Panc1 (cell line): ENCODE results near the gene ITGA2. TPM values are rescaled to one million over a fixed set of nuclear protein-coding genes. Genes with fewer than 3 reads are reported as not detected.

Source experiments
- ATAC-seq: fragments of 200-7000 bp; cut with Tn5 transposase; 2 replicates; pipeline ENCODE4 v1.9.1; 2020; ENCODE audit warnings: mild to moderate bottlenecking, moderate library complexity
- BruUV-seq: library from RNA; stranded (reverse); fragments of 400-500 nt; replicated peaks from 2 replicates; lab custom pipeline; 2021; lab: Mats Ljungman, UMichigan
- CTCF ChIA-PET: fragments of 300-600 bp; sonication (Branson Sonifier 250); formaldehyde crosslinking; loops from one replicate; lab custom pipeline; 2022; ENCODE audit warnings: antibody characterized with exemption; lab: Charles Lee
- POLR2A ChIA-PET: fragments of 300-600 bp; sonication (Branson Sonifier 250); formaldehyde crosslinking; loops from one replicate; lab custom pipeline; 2022; ENCODE audit warnings: antibody characterized with exemption; lab: Charles Lee
- DNase-seq: peaks from one replicate; pipeline ENCODE4 v3.0.0-alpha.2; 2010; ENCODE audit warnings: low read depth, low spot score
- H3K27ac ChIP-seq: 2 replicates; pipeline ENCODE4 v1.5.1; 2011; ENCODE audit warnings: mild to moderate bottlenecking, low read length, inconsistent platforms
- H3K27me3 ChIP-seq: fragments of 200-500 bp; sonication (Bioruptor generic); 2 replicates; pipeline ENCODE4 v1.6.0; 2014; ENCODE audit warnings: low read length, inconsistent platforms; ENCODE audit not compliant: control insufficient read depth, insufficient read depth
- H3K36me3 ChIP-seq: fragments of 200-500 bp; sonication (Bioruptor generic); 2 replicates; pipeline ENCODE4 v1.5.1; 2014; ENCODE audit warnings: inconsistent platforms, mild to moderate bottlenecking, low read length, moderate library complexity; ENCODE audit not compliant: control insufficient read depth, insufficient read depth
- H3K4me1 ChIP-seq: 2 replicates; pipeline ENCODE4 v1.5.1; 2011; ENCODE audit warnings: inconsistent platforms, mild to moderate bottlenecking, low read length, moderate library complexity; ENCODE audit not compliant: control insufficient read depth, insufficient read depth
- H3K4me3 ChIP-seq, 2 experiments: 2 replicates each; pipeline ENCODE4 v1.5.1; 2011 to 2012; ENCODE audit warnings: low read depth in 2 of 2, low read length in 2 of 2, mild to moderate bottlenecking in 2 of 2, inconsistent platforms in 1 of 2, moderate library complexity in 1 of 2
- H3K9me3 ChIP-seq: fragments of 200-500 bp; sonication (Bioruptor generic); 2 replicates; pipeline ENCODE4 v1.5.1; 2014; ENCODE audit warnings: low read depth, mild to moderate bottlenecking, inconsistent platforms, low read length, moderate library complexity; ENCODE audit not compliant: control insufficient read depth, insufficient read depth
- CTCF ChIP-seq: fragments of 450-650 bp; IDR thresholded peaks from 2 replicates; pipeline ENCODE4 v1.5.1; 2017; ENCODE audit warnings: mild to moderate bottlenecking
- POLR2AphosphoS5 ChIP-seq: IDR thresholded peaks from 2 replicates; pipeline ENCODE4 v1.6.1; 2012; ENCODE audit warnings: mild to moderate bottlenecking, low read depth, low read length, moderate library complexity
- REST ChIP-seq, 2 experiments: IDR thresholded peaks; 2 replicates each; pipeline ENCODE4 v1.6.1; 2011 to 2012; ENCODE audit warnings: low read depth in 2 of 2, control low read depth in 1 of 2, low read length in 1 of 2, mild to moderate bottlenecking in 1 of 2, moderate library complexity in 1 of 2; ENCODE audit not compliant: insufficient read depth in 1 of 2
- SIN3A ChIP-seq: IDR thresholded peaks from 2 replicates; pipeline ENCODE4 v1.6.1; 2012; ENCODE audit warnings: low read depth, mild to moderate bottlenecking, low read length, moderate library complexity, borderline replicate concordance; ENCODE audit not compliant: insufficient read depth
- TCF7L2 ChIP-seq: IDR thresholded peaks from 2 replicates; pipeline ENCODE4 v1.6.1; 2011; ENCODE audit warnings: mild to moderate bottlenecking, low read depth, low read length, inconsistent platforms
- in situ Hi-C: cut with HindIII; loops from 2 replicates; pipeline ENCODE4 v1.10.0; 2016; ENCODE audit warnings: low sequenced_read_pairs, low pct_unique_long_range_greater_than_20kb
- intact Hi-C: fragments of 100-400 bp; cut with micrococcal nuclease; formaldehyde crosslinking; loops from one replicate; pipeline ENCODE4 v1.10.0; 2022; ENCODE audit not compliant: unreplicated experiment
- total RNA-seq: library from RNA; stranded (reverse); gene quantifications from one replicate; pipeline ENCODE4 v1.2.1, GENCODE V29; 2021; ENCODE audit not compliant: unreplicated experiment

Gene ITGA2
- total RNA-seq, 1 experiment from 2014 or later = 41.8 TPM

- ATAC-seq (no peak), DNase-seq (no peak)
- H3K36me3 ChIP-seq = no peaks in the 10 kb centered on the region
- ChIA-PET POLR2A (no interaction called here), CTCF (no interaction called here)
- no peaks in the 10 kb centered on the region for H3K9me3 ChIP-seq
- intact Hi-C loops = no loop called here
- in situ Hi-C loops = no loop called here
- no TSS peak for BruUV-seq
- peaks cover 10% of the 10 kb centered on the region; the same call in 1 of the 2 replicates for H3K4me1 ChIP-seq
- H3K4me3 ChIP-seq = no peak overlapping the region
- H3K27me3 ChIP-seq = no peaks in the 10 kb centered on the region
- TF ChIP-seq CTCF = no peak
- TF ChIP-seq TCF7L2 = no peak
- no peak for TF ChIP-seq REST (IDR thresholded peaks at IDR 0.05; ENCODE audit: insufficient read depth in 1 of 2, low read depth in 2 of 2, low read length in 1 of 2)
- TF ChIP-seq SIN3A = no peak
- no peak for TF ChIP-seq POLR2AphosphoS5
- H3K27ac ChIP-seq = no peak overlapping the region
These were observed 41.9 kb upstream of the ITGA2 start for GRCh38 chr5:52947208-52947607.

GRCh38 chr5:52947851-52948250, 41.3 kb upstream of the ITGA2 start:
- intact Hi-C loops = loop anchor here (1.0 kb wide), 1 partner anchor 148 kb away; no protein-coding TSS in a partner anchor
- ChIA-PET CTCF (interaction anchor here (0.5 to 1.6 kb wide), 12 partner anchors 37 to 1333 kb away, joined by 3 to 9 read pairs (median 3); partner anchors contain the start of gene MOCS2), POLR2A (no interaction called here)
- H3K4me3 ChIP-seq = no peak overlapping the region
- no peaks in the 10 kb centered on the region for H3K9me3 ChIP-seq
- no peaks in the 10 kb centered on the region for H3K36me3 ChIP-seq
- DNase-seq = no peak
- H3K27ac ChIP-seq = no peak overlapping the region
- in situ Hi-C loops = no loop called here
- H3K4me1 ChIP-seq = peaks cover 10% of the 10 kb centered on the region; the same call in 1 of the 2 replicates
- H3K27me3 ChIP-seq = no peaks in the 10 kb centered on the region
- BruUV-seq = no TSS peak
- TF ChIP-seq SIN3A = no peak
- TF ChIP-seq TCF7L2 = no peak
- no peak for TF ChIP-seq CTCF
- TF ChIP-seq REST (IDR thresholded peaks at IDR 0.05; ENCODE audit: insufficient read depth in 1 of 2, low read depth in 2 of 2, low read length in 1 of 2) = no peak
- no peak for TF ChIP-seq POLR2AphosphoS5
- no peak for ATAC-seq
